Parathyroid adenoma (tissue), 2 donors: ENCODE measurements around the gene SLC35E1.

Experiments used
- H2AFZ ChIP-seq: fragments of 300-600 bp; sonication (generic); one replicate; pipeline ENCODE4 v1.7.0; 2017; ENCODE audit warnings: antibody characterized with exemption, mild to moderate bottlenecking
- H3K27ac ChIP-seq: fragments of 300-600 bp; sonication (generic); one replicate; pipeline ENCODE4 v1.7.0; 2017
- H3K27me3 ChIP-seq: fragments of 300-600 bp; sonication (generic); one replicate; pipeline ENCODE4 v1.7.0; 2017; ENCODE audit warnings: low read length; ENCODE audit not compliant: control insufficient read depth, insufficient read depth
- H3K36me3 ChIP-seq: fragments of 300-600 bp; sonication (generic); one replicate; pipeline ENCODE4 v1.7.0; 2017; ENCODE audit warnings: low read length; ENCODE audit not compliant: control insufficient read depth, insufficient read depth
- H3K4me1 ChIP-seq: fragments of 300-600 bp; sonication (generic); one replicate; pipeline ENCODE4 v1.7.0; 2017; ENCODE audit warnings: control low read depth
- H3K4me2 ChIP-seq: fragments of 300-600 bp; sonication (generic); one replicate; pipeline ENCODE4 v1.7.0; 2017; ENCODE audit warnings: low read length
- H3K4me3 ChIP-seq: fragments of 300-600 bp; sonication (generic); one replicate; pipeline ENCODE4 v1.7.0; 2017; ENCODE audit warnings: low read depth, low read length
- H3K79me2 ChIP-seq: fragments of 300-600 bp; sonication (generic); one replicate; pipeline ENCODE4 v1.7.0; 2017; ENCODE audit warnings: control low read depth
- H3K9ac ChIP-seq: fragments of 300-600 bp; sonication (generic); one replicate; pipeline ENCODE4 v1.7.0; 2017; ENCODE audit warnings: mild to moderate bottlenecking
- H3K9me3 ChIP-seq: fragments of 300-600 bp; sonication (generic); one replicate; pipeline ENCODE4 v1.7.0; 2017; ENCODE audit warnings: low read length; ENCODE audit not compliant: control insufficient read depth
- TF ChIP-seq, protein P1 (sequence below): fragments of 300-600 bp; sonication (generic); IDR thresholded peaks from one replicate; pipeline ENCODE4 v1.7.0; 2017; ENCODE audit warnings: antibody characterized with exemption, mild to moderate bottlenecking
- donor health status: primary hyperparathyroidism.

The SLC35E1 gene

DNA sequence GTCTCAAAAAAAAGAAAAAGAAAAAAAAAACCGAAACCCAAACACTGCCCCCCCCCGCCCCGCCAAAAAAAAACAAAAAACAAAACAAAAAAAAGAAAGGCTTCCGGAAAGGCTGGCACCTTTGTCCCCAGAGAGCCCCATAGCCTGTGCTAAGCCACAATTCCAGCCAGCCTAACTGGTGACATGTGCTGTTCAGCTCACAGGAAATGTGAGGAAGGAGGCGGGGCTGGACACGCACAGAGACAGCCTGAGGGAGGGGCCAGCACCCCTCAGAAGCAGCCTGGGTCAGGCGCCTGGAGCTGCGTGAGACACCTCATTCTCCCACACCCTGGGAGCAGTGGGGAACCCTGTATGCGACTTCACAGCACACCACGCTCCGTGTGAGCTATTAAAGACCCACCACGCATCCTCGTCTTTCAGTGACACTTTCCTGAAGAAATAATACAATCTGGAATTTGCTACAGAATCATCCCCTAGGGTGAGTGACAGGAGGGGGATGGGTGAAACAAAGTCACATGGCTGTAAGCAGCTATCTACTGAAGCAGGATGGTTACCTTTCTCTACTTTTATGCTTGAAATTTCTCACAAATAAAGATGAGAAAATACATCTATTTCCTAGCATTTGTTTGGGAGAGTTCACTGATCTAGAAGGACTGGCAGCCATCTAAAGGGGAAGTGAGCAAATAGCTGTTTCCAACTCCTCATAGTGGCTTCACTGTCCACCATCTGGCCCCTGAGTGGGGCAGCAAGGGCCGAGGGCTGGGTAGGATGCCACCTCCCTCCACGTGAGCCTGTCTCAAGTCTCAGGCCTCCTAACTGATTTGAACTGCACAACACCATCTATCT is 12.3 kb upstream of the SLC35E1 start:
- Histone ChIP-seq H3K9me3 (no peaks in the 10 kb centered on the region), H3K4me2 (peak overlapping the region; percentile 59), H2AFZ (no peak overlapping the region), H3K9ac (no peak overlapping the region), H3K36me3 (no peaks in the 10 kb centered on the region), H3K4me3 (peak overlapping the region; percentile 27), H3K4me1 (peaks cover 55% of the 10 kb centered on the region), H3K27me3 (no peaks in the 10 kb centered on the region), H3K27ac (peak overlapping the region; percentile 33), H3K79me2 (peaks cover 49% of the 10 kb centered on the region)
- TF ChIP-seq, protein P1, sequence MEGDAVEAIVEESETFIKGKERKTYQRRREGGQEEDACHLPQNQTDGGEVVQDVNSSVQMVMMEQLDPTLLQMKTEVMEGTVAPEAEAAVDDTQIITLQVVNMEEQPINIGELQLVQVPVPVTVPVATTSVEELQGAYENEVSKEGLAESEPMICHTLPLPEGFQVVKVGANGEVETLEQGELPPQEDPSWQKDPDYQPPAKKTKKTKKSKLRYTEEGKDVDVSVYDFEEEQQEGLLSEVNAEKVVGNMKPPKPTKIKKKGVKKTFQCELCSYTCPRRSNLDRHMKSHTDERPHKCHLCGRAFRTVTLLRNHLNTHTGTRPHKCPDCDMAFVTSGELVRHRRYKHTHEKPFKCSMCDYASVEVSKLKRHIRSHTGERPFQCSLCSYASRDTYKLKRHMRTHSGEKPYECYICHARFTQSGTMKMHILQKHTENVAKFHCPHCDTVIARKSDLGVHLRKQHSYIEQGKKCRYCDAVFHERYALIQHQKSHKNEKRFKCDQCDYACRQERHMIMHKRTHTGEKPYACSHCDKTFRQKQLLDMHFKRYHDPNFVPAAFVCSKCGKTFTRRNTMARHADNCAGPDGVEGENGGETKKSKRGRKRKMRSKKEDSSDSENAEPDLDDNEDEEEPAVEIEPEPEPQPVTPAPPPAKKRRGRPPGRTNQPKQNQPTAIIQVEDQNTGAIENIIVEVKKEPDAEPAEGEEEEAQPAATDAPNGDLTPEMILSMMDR = no peak

- Histone ChIP-seq H3K79me2 (peaks cover 49% of the 10 kb centered on the region), H3K27ac (peak overlapping the region; percentile 93), H3K9me3 (no peaks in the 10 kb centered on the region), H3K4me1 (peaks cover 42% of the 10 kb centered on the region), H3K36me3 (no peaks in the 10 kb centered on the region), H3K9ac (no peak overlapping the region), H3K4me2 (peak overlapping the region; percentile 38), H3K4me3 (no peak overlapping the region), H3K27me3 (no peaks in the 10 kb centered on the region), H2AFZ (no peak overlapping the region)
- TF ChIP-seq, protein P1 = no peak
Measured at GRCh38 chr19:16582486-16583261, 10.5 kb upstream of the SLC35E1 start.

DNA sequence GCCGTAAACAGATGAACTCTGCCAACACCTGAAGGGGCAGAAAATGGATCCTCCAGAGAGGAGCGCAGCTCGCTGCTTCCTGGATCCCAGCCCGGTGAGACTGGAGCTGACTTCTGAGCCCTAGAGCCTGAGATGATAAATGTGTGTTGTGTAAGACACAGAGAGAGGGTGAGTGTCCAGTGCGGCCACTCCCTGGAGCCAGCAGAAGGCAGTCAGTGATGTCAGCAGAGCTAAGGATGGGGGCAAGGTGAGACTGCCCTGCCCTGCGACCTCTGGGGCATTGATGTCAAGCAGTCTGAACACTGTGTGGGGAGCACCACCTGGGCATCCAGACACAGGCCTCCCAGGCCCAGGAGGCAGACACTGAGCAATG is 9.7 kb upstream of the SLC35E1 start:
- Histone ChIP-seq H3K4me2 (peak overlapping the region; percentile 62), H3K27me3 (no peaks in the 10 kb centered on the region), H3K4me3 (peak overlapping the region; percentile 40), H2AFZ (peak overlapping the region; percentile 48), H3K9ac (no peak overlapping the region), H3K9me3 (no peaks in the 10 kb centered on the region), H3K27ac (peak overlapping the region; percentile 93), H3K4me1 (peaks cover 38% of the 10 kb centered on the region), H3K36me3 (no peaks in the 10 kb centered on the region), H3K79me2 (peaks cover 50% of the 10 kb centered on the region)
- TF ChIP-seq, protein P1 = no peak

GRCh38 chr19:16581145-16581970 is 9.1 kb upstream of the SLC35E1 start:
- peak overlapping the region; percentile 48 for H2AFZ ChIP-seq
- no peaks in the 10 kb centered on the region for H3K36me3 ChIP-seq
- no peaks in the 10 kb centered on the region for H3K27me3 ChIP-seq
- H3K27ac ChIP-seq = peak overlapping the region; percentile 93
- TF ChIP-seq, protein P1 = no peak
- H3K79me2 ChIP-seq = peaks cover 55% of the 10 kb centered on the region
- peaks cover 38% of the 10 kb centered on the region for H3K4me1 ChIP-seq
- H3K4me3 ChIP-seq = peak overlapping the region; percentile 40
- no peak overlapping the region for H3K9ac ChIP-seq
- peak overlapping the region; percentile 62 for H3K4me2 ChIP-seq
- H3K9me3 ChIP-seq = no peaks in the 10 kb centered on the region
